GM18505 (cell line): ENCODE results near the gene MORC2.

Source experiments
- ATAC-seq: cut with Tn5 transposase; IDR thresholded peaks from one replicate; pipeline ENCODE4 v1.9.1; 2021; ENCODE audit not compliant: unreplicated experiment
- POLR2A ChIP-seq: IDR thresholded peaks from 4 replicates; pipeline ENCODE4 v1.6.1; 2011; ENCODE audit warnings: borderline replicate concordance; ENCODE audit not compliant: insufficient read depth, insufficient read length; ENCODE audit errors: extremely low read depth

MORC2 gene

DNA sequence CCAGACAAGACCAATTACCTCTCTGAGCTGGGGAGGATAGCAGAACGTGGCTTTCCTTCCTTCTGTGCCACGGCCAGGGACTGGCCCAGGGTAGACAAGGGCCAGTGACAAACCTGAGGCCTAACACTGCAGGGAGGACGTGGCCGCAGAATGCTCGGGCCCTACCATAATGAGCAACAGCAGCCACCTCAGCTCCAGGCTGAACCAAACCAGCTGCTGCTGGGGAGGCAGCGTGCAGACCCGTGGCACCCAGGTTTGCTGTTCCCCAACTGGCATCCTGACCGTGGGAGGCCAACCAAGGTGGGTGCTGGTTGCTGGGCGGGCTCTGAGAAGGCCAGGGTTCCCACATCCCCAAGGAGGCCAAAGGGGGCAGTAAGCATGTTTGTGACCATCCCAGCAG is 83.0 kb downstream of the MORC2 start:
- no peak for ATAC-seq
- no peak for TF ChIP-seq POLR2A

- ATAC-seq, result no peak
- TF ChIP-seq POLR2A, result no peak
These were observed 83.6 kb downstream of the MORC2 start for GRCh38 chr22:30885001-30885366.

DNA sequence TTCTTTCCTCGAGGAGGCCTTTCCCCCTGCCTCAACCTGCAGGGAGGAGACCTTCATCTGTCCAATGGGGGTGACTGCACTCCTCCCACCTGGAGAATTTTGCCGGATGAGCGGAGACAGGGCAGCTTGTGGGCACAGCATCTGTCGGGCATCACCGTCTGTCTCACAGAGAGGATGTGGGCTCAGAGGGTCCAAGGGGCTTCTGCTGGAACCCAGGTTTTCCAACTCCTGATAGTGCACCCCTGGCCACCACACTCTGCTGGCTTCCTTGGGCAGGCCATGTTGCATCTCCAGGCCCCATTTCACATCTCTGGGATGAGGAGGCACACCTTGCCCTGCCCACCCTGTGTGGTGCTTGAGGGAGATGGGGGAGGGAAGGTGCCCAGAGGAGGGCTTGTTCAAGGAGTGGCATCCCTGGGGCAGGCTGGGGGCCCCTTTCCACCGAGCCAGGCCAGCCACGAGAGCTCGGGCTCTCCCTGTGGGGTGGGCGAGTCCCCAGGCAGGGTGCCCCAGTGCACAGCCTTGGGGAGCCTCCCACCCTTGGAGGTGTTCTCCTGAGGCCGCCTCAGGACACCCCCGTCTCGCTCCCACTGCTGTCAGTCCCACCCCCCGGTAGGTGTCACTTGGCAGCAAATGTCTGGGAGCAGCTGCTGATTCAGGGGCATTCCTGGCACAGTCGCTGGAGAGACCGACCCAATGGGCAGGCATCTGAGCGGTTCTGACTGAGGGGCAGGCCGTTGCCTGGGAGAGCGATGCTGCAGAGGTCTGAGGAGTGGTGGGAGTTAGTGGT is 84.2 kb downstream of the MORC2 start:
- no peak for ATAC-seq
- no peak for TF ChIP-seq POLR2A

DNA sequence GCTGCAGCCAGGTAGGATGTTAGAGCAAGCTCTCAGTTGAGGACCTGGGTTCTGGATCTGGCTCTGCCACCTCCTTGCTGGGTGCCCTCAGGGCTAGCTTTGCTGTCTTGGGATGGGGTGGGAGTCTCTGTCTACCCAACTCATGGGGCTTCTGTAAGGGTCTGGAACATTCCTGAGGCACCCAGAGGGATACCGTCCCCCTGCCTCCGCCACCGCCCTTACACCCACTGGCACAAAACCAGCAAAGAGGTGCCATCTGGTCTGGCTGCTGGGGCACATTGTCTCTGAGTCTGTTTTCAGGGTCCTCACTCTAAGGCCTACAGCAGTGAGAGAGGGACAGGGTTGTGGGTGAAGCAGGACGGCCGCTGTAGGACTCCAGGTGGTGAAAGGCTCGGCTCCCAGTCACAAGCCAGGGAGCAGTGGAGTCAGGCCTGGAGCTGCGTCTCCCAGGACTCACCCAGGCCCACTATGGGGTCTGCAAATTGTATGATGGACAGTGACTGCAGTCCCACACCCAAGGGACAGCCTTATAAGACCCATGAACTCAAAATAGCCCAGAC is 84.9 kb downstream of the MORC2 start:
- no peak for TF ChIP-seq POLR2A
- ATAC-seq, result no peak

GRCh38 chr22:30882974-30883533 is 85.5 kb downstream of the MORC2 start:
- ATAC-seq, result no peak
- no peak for TF ChIP-seq POLR2A

GRCh38 chr22:30882184-30882717 is 86.3 kb downstream of the MORC2 start:
- no peak for ATAC-seq

GRCh38 chr22:30881361-30882183 is 87.0 kb downstream of the MORC2 start:
- ATAC-seq, result no peak

More at GRCh38 chr22:30882184-30882717, 86.3 kb downstream of the MORC2 start:
- TF ChIP-seq POLR2A, result no peak

GRCh38 chr22:30880847-30881246 is 87.7 kb downstream of the MORC2 start:
- TF ChIP-seq POLR2A, result no peak
- no peak for ATAC-seq

More at GRCh38 chr22:30881361-30882183, 87.0 kb downstream of the MORC2 start:
- no peak for TF ChIP-seq POLR2A

GRCh38 chr22:30880181-30880601 is 88.4 kb downstream of the MORC2 start:
- TF ChIP-seq POLR2A, result no peak
- ATAC-seq, result no peak

GRCh38 chr22:30879415-30879797 is 89.2 kb downstream of the MORC2 start:
- TF ChIP-seq POLR2A, result no peak
- no peak for ATAC-seq

DNA sequence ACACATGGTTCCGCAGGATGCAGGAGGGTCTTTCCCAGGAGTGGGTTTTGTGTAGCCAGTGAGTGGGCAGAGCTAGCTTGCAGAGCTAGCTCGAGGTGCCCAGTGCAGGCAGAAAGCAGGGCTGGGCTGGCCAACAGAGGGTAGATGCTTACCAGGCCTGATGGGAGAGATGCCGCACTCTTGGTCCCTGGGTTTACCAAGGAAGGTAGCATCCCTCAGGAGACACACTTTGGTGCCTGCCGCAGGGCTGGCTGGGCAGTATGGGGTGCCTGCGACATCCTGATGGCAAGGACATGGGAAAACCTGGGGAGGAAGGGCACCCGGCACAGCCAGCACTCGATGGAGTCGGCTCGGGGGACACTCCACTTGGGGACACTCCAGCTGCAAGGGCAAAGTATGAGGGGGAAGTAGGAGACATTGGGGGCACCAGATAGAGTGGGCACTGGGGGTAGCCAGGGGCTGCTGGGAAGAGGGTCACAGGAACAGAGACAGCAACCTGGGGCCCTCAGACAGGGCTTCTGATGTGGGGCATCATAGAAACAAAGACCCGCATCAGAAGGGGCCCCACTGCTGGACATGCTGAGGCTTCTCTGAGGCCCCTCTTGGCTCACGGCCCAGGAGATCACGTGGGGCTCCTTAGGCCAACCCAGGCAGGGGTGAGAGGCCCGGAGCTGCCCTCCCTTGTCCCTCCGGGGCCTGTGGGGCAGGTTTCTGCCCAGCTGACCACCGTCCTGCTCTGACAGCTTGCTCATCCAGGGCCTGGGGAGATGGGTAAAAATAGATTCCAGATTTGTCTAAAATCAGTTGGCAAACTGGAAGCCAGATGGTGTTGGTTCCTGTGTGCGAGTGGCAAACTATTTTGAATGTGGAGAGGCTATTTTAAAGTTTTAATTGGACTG is 89.8 kb downstream of the MORC2 start:
- no peak for TF ChIP-seq POLR2A
- no peak for ATAC-seq

GRCh38 chr22:30877662-30878515 is 90.7 kb downstream of the MORC2 start:
- no peak for ATAC-seq
- no peak for TF ChIP-seq POLR2A

GRCh38 chr22:30876915-30877553 is 91.5 kb downstream of the MORC2 start:
- no peak for TF ChIP-seq POLR2A
- ATAC-seq, result no peak
